Endometrium (tissue), 2 donors: ENCODE results near the gene MAML3.

Experiments
- FAIRE-seq: peaks from 2 replicates; lab custom pipeline; 2012; peaks lifted over from hg19 to GRCh38; lab: Jason Lieb, UNC
- donor health status: control.
- donor health status: control.

MAML3 gene

DNA sequence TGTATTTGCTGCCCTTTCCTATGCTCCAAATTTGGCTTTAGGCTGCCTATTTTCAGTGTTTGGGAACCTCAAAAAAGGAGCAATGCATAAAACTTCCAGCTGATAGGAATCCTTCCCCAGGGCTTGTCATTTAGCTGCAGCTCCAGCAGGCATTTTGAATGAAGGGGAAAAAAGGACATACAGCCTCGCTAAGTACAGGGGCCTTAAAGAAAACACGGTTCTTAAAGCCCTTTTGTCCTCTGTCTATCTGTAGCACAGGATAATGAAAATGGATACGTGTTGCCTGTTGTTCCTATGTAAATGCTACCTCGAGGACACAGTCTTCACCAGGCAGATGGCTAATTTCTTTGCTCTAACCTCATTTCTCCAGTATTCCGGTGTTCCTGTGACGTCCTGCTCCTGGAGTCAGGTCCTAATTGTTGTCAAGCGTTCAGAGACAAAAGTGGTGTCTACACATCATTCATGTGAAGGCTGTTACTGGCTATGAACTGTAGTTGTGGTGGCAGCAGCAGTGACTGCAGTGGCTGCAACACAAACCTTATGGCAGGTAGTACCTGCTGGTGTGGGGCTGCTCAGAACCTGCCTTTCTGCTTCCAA is 371.0 kb downstream of the MAML3 start:
- FAIRE-seq: no peak

DNA sequence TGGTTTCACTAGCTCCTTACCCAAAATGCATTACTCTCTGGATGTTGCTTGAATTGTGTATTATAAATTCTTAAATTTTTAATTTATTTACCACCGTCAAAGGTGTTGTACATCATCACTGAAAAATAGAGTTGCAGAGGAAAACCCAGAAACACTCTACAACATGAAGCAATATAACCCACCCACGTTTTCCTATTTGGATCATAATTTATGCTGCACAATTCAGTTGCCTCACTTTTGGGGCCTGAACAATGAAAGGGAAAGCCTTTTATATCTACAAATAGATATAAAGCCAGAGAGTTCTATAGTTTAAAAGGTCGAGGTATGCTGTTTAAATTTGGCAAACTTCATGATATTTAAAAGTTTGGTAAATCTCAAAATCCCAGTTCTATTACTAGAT is 372.9 kb downstream of the MAML3 start:
- FAIRE-seq: no peak

DNA sequence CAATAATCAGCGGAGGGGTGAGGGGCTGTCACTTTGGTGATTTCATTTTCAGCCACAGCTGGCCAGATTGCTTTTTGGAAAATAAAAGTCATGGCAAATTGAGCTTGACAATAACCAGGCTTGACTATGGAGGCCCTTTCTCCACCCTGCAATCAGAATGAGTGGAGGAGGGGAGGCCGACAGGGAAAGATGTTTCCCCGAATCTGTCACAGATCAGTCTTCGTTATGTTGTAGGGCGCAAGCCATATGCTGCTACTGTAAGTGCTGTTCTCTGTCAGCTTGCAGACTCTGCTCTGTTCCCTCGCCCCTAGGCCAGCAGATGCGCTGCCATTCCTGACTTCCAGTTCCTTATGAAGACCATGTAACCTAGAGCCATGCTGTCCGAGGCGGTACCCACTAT is 374.3 kb downstream of the MAML3 start:
- FAIRE-seq: no peak

DNA sequence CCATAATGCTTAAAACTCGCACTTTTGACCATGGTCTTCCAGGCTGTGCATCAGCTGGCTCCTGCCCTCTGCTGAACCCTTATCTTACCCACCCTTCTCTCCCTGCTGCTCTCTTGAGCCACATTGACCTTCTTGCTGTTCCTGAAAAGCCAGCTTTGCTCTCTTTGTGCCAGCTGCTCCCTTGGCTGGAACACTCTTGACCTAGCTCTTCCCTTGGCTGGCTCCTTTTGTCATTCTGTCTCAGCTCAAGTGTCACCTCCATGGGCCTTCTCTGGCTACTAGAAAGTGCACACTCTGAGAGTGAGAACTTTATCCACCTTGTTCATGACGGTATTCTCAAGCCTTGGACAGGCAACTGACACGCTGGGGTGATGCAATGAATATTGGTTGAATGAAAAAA is 376.2 kb downstream of the MAML3 start:
- no peak for FAIRE-seq

DNA sequence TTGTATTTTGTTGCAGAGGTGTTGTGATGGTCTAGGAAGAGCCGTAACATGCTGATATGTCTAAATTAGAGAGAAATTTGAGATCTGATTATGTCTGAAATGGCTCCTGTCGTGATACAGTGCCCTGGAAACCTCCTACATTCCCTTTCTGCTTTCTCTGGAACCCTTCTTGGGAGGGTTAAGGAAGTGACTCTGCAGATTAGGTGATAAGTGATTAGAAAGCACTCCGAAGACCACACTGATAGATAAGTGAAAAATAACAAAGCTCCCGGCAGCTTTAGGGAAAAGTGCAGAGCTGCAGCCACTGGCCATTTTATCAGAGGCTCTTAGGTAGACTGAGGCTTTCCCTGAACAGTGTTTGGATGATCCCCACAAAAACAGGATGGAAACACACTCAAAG is 377.7 kb downstream of the MAML3 start:
- no peak for FAIRE-seq

DNA sequence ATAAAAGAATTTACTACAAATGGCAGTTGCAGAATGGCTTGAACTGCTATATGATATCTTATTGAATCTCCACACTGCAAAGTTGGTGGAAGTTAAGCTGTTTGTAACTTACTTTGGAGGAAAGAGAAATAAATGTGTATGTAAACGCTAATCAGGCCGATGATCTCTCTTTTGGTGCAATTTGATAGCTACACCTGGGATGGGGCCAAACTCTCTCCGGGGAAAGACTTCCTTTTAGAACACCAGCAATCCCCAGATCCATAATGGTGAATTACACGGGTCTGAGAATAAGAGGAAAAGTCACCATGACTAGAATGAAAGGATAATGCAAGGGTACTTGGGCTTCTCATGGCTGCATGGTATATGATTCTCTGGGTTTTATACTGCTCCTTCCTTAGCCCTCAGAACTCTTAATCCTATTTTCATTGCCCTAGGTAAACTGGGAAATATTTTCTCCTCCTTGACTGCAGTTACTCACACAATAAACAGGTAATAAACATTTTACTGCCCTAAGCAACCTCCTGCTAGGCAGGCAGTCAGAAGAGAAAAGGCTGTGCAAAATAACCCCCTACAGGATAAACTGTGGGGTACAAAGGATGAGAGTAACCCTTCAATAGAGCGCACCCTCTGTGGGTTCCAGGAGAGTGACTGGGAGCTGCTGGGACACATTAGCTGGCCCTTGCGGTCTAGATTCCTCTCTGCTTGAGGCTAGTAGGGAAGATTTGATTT is 379.1 kb downstream of the MAML3 start:
- FAIRE-seq: no peak

DNA sequence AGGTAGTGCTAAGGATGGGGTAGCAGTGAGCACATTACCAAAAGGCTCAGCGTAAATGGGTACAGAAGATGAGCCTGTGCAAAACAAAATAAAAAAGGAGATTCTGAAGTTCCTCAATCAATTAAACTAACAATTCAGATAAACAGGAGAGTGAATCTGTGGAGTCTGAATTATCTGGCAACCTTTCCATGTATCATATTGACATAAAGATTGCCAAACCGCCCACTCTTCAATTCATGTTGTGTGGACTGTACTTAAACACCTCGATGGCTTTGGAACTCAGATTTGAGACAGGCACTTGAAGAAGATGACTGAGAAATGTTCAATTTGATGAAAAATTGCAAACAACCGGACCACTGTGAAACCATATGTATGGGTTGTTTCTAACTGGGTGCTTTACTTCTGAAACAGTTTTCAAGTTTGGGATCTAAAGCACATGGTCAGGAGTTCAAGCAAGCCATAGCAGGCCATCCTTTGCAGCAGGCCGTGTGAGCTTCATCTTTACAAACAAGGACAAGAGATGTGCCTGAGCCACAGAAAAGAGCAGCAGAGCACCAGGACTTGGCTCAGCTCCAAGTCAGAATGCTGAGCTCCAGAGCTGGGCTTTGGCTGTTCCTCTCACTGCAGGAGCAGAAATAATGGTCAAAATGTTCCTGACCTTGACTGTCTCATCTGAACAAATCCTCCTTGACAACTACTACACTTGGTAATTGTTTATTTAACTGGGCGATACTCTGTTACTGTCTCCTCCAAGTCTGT is 380.2 kb downstream of the MAML3 start:
- FAIRE-seq: no peak

DNA sequence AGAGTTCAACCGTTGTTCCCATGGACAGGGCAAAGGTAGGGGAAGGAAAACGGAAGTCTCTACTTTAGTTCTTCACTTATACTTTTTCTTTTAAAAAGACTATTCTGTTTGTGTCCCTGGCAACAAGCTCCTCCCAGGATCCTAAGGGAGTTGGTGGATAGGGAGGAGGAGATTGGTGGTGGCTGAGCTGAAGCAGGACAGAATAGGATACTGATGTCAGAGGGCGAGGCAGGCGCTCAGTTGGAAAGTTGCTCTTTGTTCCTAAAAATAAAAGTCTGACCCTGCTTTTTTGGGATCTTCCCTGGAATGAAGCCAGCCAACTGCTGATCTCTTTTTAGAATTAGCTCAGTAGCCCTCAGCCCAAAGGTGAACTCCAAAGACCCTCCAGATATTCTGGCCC is 383.6 kb downstream of the MAML3 start:
- no peak for FAIRE-seq

DNA sequence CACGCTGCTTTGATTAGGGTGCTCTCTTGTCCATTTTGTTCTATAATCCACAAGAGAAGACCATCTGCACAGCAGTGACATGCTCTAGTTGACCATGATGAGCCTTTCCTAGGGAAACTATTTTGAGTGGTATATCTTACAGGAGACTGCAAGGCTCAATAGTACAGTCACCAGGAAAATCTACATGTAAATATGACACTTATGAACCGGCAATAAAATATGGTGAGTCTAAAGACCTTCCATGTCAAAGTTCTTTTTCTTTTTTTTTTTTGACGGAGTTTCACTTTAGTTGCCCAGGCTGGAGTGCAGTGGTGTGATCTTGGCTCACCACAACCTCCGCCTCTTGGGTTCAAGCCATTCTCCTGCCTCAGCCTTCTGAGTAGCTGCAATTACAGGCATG is 384.6 kb downstream of the MAML3 start:
- no peak for FAIRE-seq

DNA sequence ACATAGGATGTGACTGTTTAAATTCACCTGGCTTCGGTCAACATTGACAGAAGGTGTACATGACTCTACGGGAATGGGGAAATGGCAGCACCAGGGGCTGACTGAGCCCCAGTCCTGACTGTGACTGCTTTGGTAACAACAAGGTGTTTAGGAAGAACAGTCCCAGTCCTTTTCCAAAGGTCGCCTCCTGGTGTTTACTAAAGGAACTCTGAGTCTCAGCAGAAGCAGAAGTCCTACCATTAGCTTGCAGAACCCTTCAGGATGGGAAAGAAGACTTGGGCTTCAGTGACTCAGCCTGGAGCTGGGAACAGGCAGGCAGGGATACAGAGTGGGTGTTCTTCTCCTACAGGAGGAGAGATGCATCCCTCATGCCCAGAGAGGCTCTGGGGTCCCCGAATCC is 385.1 kb downstream of the MAML3 start:
- FAIRE-seq: no peak

DNA sequence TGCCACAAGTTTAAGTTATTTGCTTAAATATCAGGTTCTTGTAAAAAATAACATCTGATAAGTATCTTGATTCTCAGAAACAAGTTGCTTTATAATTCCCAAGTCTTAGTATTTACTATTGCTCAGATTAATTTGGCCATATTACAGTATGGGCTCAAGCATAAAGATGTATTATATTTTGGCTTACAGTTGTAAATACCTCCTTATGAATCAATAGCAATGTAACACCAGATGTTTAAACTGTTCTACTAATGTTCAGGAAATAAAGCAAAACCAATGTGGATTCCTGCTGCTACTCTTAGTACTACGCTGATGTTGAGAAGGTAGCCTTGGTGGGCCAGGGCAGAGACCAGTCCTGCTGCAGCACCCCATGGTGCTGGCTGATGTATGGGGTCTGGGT is 385.6 kb downstream of the MAML3 start:
- no peak for FAIRE-seq

DNA sequence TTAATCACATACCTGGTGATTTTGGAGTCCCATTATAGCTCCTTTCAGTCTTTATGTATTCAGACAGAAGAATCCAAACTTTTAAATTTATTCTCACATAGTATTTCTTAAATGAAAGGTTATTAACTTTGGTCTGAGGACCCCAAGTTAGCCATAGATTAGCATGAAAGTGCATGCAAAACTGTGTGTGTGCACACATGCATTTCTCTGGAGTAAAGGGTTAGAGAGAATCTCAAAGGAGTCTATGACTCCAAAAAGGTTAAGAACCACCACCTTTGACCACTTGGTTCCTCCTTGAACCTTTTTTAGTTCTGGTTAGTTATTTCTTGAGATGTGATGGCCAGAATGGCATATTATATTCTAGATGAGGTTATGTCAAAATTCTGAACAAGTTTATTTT is 386.4 kb downstream of the MAML3 start:
- no peak for FAIRE-seq

DNA sequence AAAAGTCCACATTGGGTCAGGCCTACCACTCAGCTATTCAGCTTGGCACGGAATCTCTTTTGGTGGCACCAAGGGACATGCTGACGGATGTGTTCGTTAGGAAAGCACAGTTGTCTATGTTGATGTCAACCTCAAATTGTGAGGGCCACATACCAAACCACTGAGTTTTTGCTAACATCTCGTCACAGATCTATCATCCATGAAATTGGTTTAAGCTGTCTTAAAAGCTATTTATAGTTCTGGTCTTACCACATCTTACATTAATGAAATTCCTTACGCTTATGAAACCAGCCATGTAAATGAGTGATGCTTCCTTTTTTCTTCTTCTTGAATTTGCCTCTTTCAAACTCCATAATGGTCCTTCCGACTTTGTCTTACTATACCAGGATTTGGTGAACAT is 386.8 kb downstream of the MAML3 start:
- FAIRE-seq: no peak

DNA sequence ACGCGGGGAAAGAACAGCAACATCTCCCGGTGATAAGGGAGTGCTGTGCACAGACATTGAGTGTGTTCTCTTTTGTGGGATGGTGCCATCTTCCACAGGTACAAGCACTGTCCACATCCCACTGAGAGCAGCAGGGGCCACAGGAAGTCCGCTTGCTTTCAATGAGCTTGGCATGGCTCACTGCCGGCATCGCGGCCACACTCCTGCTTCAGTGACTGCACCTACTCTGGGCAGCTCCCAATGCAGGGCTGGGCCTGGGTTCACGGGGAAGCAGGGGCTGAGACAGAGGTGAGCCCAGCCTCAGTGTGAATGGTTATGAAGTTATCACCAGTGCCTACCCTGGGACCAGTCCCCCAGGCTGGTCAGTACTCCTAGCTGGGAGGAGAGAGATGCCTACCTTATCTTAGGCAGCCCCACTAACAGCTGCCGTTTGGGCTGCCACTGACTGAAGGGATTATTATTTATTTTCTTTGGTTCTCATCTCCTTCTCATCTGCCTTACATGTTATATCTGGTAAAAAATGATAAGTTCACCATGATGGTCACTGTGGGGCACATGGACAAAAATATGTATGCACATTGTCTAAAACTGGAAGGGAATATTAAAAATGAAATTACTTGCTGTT is 389.2 kb downstream of the MAML3 start:
- no peak for FAIRE-seq

DNA sequence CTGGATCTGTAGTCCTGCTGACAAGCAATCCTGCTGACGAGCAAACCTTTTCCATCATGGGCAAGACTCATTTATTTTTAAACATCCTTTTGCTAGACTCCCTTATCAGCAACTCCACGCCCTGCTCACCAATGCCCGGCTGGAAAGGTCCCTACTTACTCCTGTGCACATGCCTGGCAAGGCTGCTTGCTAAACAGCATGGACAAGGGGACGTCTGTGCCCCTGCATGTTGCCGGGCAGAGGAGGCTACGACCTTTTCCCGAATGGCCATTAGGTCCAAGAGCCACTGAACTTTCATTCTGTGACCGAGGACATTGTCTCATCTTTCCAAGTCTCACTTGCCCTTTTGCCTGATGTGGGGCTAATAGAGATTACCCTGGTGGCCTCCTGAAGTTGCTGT is 389.8 kb downstream of the MAML3 start:
- no peak for FAIRE-seq

DNA sequence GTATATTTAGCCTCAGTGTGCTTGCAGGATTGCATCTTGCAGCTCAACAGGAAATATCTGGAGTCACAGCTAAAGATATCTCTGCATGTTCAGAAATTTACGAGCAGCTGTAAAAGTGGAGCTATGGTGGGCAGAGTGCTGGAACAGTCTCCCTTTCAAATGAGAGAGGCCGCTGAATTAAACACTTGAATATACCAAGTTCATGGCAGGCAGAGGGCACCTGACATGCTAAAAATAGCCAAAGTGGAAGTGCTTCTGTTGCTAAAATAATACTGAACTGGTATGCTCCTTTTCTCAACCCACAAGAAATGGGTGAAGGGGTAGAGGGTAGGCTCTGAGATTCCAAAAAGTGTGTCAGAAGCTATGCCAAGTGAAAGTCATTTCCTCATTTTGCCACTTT is 390.3 kb downstream of the MAML3 start:
- no peak for FAIRE-seq

DNA sequence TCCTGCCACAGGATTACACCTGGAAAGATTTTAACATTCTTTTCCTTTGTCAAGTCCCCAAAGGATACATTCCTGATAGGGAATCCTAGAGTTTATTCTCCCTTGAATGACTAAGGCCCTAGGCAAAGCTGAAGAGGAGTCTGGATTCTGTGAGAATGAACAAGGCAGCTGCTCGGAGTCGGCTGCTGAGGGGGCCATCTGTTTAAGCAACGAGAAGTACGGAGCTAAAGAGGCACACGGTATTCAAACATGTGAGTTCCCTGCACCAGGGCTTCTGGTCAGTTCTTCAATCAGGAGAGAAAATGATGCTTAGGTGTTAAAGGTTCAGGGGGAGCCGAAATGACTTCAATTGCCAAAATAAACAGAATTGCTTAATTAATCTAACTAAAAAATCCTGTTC is 390.8 kb downstream of the MAML3 start:
- no peak for FAIRE-seq

DNA sequence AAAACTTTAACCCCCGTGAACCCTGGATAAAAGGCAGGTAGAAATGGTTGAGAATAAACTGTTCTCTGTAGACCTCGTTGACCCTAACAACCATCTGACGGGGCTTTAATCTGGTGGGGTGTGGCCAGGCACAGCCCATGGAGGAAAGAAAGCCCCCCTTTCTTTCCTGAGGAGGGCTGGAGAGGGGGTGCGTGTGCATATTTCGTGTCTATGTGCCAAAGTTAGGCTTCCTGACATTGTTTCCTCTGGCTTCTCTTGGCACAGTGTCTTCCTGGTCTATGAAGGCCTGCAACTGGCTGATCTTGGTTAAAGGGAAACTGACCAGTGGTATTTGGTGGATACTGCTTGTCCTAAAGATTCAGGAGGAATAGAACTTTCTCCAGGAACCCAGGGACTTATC is 391.3 kb downstream of the MAML3 start:
- no peak for FAIRE-seq

DNA sequence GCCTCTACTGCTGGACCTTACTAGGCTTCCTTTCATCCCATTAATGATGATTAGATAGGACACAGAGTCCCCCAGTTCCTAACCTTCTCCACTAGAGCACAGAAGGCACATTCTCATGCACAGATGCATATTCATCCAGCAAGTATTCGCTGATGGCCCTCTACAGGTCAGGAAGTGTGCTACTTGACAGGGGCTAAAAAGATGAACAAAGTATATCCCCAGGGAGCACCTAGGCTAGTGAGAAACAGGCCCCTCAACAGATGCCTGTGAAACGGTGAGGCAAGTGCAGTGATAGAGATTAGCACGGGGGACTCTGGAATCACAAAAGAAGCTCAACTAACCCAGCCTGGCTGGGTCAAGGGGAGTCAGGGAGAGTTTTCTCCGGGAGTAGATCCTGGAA is 392.5 kb downstream of the MAML3 start:
- FAIRE-seq: no peak

DNA sequence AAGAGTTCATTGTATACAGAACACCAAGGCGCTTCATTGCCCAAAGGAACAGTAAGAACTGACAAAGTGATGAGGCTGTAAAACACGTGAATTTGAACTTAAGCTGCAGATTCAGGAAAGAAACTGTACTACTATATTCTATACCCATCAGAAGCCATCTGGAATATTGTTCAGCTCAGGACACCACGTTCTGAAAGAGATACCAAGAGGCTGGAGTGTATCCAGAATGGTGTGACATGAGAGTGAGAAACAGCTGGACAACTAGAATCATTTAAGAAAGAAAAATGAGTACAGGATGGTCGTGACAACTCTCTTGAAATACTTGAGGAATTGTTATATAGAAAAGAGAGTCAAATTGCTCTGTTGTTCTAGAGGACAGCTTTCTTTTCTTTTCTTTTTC is 393.4 kb downstream of the MAML3 start:
- no peak for FAIRE-seq

DNA sequence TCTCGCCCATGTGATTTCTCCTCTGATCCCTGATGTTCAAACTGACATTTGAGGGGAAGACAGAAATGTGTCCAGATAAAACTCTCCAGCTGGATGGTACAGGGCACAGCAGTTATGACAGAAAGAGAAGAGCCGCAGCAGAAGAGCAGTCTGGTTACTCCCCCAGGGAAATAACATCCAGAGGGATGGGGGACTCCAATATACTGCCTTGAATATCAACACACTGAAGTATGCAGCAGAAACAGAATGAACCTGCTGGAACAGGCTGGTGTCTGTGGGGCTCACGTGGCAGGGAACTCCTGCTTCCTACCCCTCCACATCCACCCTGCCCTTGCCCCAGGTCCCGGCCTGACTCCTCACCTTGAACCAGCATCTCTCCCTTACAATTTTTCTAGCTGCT is 394.9 kb downstream of the MAML3 start:
- no peak for FAIRE-seq

DNA sequence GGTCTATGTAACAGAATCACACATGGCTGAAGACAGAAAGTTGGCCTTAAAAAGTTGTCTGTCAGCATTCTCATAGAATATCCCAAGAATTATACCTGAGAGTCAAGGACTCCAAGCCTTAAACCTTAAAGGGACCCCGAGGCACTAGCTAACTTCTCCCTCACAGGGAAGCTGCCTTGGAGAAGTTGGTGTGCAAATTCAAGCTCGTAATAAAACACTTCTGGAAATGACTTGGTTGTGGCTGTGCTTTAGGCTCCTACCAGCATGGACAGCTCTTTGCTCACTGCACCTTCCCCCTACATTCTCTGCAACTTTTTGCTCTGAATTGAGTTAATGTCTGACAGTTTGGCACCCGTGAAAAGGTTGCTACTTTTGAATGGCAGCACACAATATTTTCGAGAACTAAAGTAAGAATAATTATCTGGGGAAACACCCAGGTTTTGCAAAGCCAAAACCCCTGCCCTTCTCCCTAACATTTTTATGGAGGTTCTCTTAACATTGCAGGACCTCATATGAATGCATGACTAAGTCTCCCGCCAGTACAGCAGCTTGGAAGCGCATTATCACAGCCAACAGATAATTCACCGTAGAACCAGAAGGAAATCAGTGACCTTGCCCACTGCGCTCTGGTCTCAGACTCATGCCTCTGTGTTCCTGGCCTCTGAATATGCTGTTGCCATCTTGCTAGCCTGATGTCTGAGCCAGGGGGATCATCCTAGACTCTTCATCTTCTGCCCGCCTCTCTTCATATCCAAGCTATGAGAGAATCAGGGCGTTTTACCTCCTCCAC is 397.4 kb downstream of the MAML3 start:
- FAIRE-seq: no peak
